ENCODE data around the gene HAUS3.
"Not testable (repeated sequence)": the region's sequence is repeated elsewhere in the genome, so short reads cannot be mapped to it uniquely, and the experiment has no call there.

Gene HAUS3

GRCh38 chr4:2218436-2218835, 23.5 kb downstream of the HAUS3 start:
- H3K27me3 ChIP-seq (ENCODE audit: insufficient read depth, poor library complexity, severe bottlenecking), result no peaks in the 10 kb centered on the region
- no peak overlapping the region for H3K4me3 ChIP-seq (replicated peaks; ENCODE audit: insufficient read depth, low read length)
- no peak overlapping the region for H3K27ac ChIP-seq (replicated peaks)
- TF ChIP-seq SPI1 (IDR thresholded peaks at IDR 0.05; ENCODE audit: borderline replicate concordance, low read depth) (no peak), CTCF (IDR thresholded peaks at IDR 0.05; ENCODE audit: insufficient read depth, low read length) (no peak), REST (IDR thresholded peaks at IDR 0.05; ENCODE audit: insufficient replicate concordance, low read depth) (no peak), GABPA (IDR thresholded peaks at IDR 0.05; ENCODE audit: low read depth) (no peak), POLR2AphosphoS5 (IDR thresholded peaks at IDR 0.05; ENCODE audit: low read depth) (no peak)
- DNase-seq (ENCODE audit: low read depth in 1 of 2, low spot score in 1 of 2), result no peak

GRCh38 chr4:2217726-2218125, 24.2 kb downstream of the HAUS3 start:
- H3K4me3 ChIP-seq (replicated peaks; ENCODE audit: insufficient read depth, low read length), result no peak overlapping the region
- no peak overlapping the region for H3K27ac ChIP-seq (replicated peaks)
- H3K27me3 ChIP-seq (ENCODE audit: insufficient read depth, poor library complexity, severe bottlenecking), result no peaks in the 10 kb centered on the region
- no peak for DNase-seq (ENCODE audit: low read depth in 1 of 2, low spot score in 1 of 2)
- no peak for TF ChIP-seq POLR2AphosphoS5 (IDR thresholded peaks at IDR 0.05; ENCODE audit: low read depth)
- TF ChIP-seq GABPA (IDR thresholded peaks at IDR 0.05; ENCODE audit: low read depth), result no peak
- TF ChIP-seq SPI1 (IDR thresholded peaks at IDR 0.05; ENCODE audit: borderline replicate concordance, low read depth), result no peak
- no peak for TF ChIP-seq CTCF (IDR thresholded peaks at IDR 0.05; ENCODE audit: insufficient read depth, low read length)
- TF ChIP-seq REST (IDR thresholded peaks at IDR 0.05; ENCODE audit: insufficient replicate concordance, low read depth), result no peak

- no peaks in the 10 kb centered on the region for H3K27me3 ChIP-seq (ENCODE audit: insufficient read depth, poor library complexity, severe bottlenecking)
- no peak overlapping the region for H3K4me3 ChIP-seq (replicated peaks; ENCODE audit: insufficient read depth, low read length)
- no peak overlapping the region for H3K27ac ChIP-seq (replicated peaks)
- no peak for TF ChIP-seq POLR2AphosphoS5 (IDR thresholded peaks at IDR 0.05; ENCODE audit: low read depth)
- no peak for TF ChIP-seq GABPA (IDR thresholded peaks at IDR 0.05; ENCODE audit: low read depth)
- TF ChIP-seq REST (IDR thresholded peaks at IDR 0.05; ENCODE audit: insufficient replicate concordance, low read depth), result no peak
- no peak for DNase-seq (ENCODE audit: low read depth in 1 of 2, low spot score in 1 of 2)
These were observed 29.1 kb downstream of the HAUS3 start for GRCh38 chr4:2212831-2213230.

GRCh38 chr4:2202789-2203188, 39.1 kb downstream of the HAUS3 start:
- not testable (repeated sequence) for H3K27me3 ChIP-seq (ENCODE audit: insufficient read depth, poor library complexity, severe bottlenecking); DNase-seq (ENCODE audit: low read depth in 1 of 2, low spot score in 1 of 2); H3K4me3 ChIP-seq (replicated peaks; ENCODE audit: insufficient read depth, low read length); H3K27ac ChIP-seq (replicated peaks)
